Measurements from ENCODE around the gene LINGO4. TPM values are rescaled to one million over a fixed set of nuclear protein-coding genes. Genes with fewer than 3 reads are reported as not detected.

LINGO4 gene
- total and polyA plus RNA-seq, 11 donors = 0.11 to 1.0 (median 0.56) TPM

- TF ChIP-seq CTCF (IDR thresholded peaks at IDR 0.05) = no peak
- TF ChIP-seq POLR2A (IDR thresholded peaks at IDR 0.05) = no peak
- Histone ChIP-seq H3K4me3 (no peak overlapping the region), H3K27me3 (peaks cover 0 to 14% (median 0%) of the 10 kb centered on the region in 9 donors), H3K36me3 (no peaks in the 10 kb centered on the region), H3K4me1 (peaks cover 0 to 16% (median 0%) of the 10 kb centered on the region in 12 donors), H3K27ac (no peak overlapping the region), H3K9me3 (no peaks in the 10 kb centered on the region)
- ATAC-seq (peak in 1 of 4 donors; percentile 31), DNase-seq (no peak)
- intact Hi-C loops (cut with DNase I) = no loop called here
- 41 to 54% (median 46%) methylated on average over 9 to 11 of the region's 11 CpGs for WGBS, 4 donors
These were observed 42.8 kb upstream of the LINGO4 start for GRCh38 chr1:151847867-151848596.

- WGBS, 4 donors = 85 to 89% (median 86%) methylated on average over 8 of the region's 8 CpGs
- TF ChIP-seq CTCF (IDR thresholded peaks at IDR 0.05) (no peak), POLR2A (IDR thresholded peaks at IDR 0.05) (no peak)
- DNase-seq = no peak
- Histone ChIP-seq H3K9me3 (no peaks in the 10 kb centered on the region), H3K4me3 (no peak overlapping the region), H3K36me3 (no peaks in the 10 kb centered on the region), H3K27me3 (peaks cover 0 to 13% (median 0%) of the 10 kb centered on the region in 9 donors), H3K4me1 (peaks cover 0 to 16% (median 0%) of the 10 kb centered on the region in 12 donors), H3K27ac (no peak overlapping the region)
- ATAC-seq = no peak
- intact Hi-C loops (cut with DNase I) = no loop called here
These were observed 41.5 kb upstream of the LINGO4 start for GRCh38 chr1:151846686-151847237.

- Histone ChIP-seq H3K27me3 (peaks cover 0 to 15% (median 0%) of the 10 kb centered on the region in 9 donors), H3K4me1 (peaks cover 0 to 16% (median 0%) of the 10 kb centered on the region in 12 donors), H3K27ac (no peak overlapping the region), H3K36me3 (no peaks in the 10 kb centered on the region), H3K9me3 (no peaks in the 10 kb centered on the region), H3K4me3 (no peak overlapping the region)
- no peak for ATAC-seq
- TF ChIP-seq CTCF (IDR thresholded peaks at IDR 0.05) (no peak), POLR2A (IDR thresholded peaks at IDR 0.05) (no peak)
- no peak for DNase-seq
- 36 to 59% (median 40%) methylated on average over 6 of the region's 6 CpGs for WGBS, 4 donors
- intact Hi-C loops (cut with DNase I) = no loop called here
These were observed 40.9 kb upstream of the LINGO4 start for GRCh38 chr1:151846062-151846568.

GRCh38 chr1:151843398-151843797 is 38.2 kb upstream of the LINGO4 start:
- DNase-seq (no peak), ATAC-seq (no peak)
- Histone ChIP-seq H3K36me3 (no peaks in the 10 kb centered on the region), H3K9me3 (no peaks in the 10 kb centered on the region), H3K4me3 (no peak overlapping the region), H3K4me1 (peaks cover 0 to 26% (median 16%) of the 10 kb centered on the region in 12 donors), H3K27ac (no peak overlapping the region), H3K27me3 (peaks cover 8 to 32% (median 22%) of the 10 kb centered on the region in 9 donors)
- intact Hi-C loops (cut with DNase I) = no loop called here
- 77 to 82% (median 82%) methylated on average over 2 of the region's 2 CpGs for WGBS, 4 donors
- TF ChIP-seq CTCF (IDR thresholded peaks at IDR 0.05) = no peak
- TF ChIP-seq POLR2A (IDR thresholded peaks at IDR 0.05) = no peak
